ENCODE data around the gene CHST11.
A peak's percentile ranks its signal among the peaks of the same experiment; 100 is the strongest.
"Not testable (repeated sequence)": the region's sequence is repeated elsewhere in the genome, so short reads cannot be mapped to it uniquely, and the experiment has no call there.

The CHST11 gene

GRCh38 chr12:104743202-104743580 is 286.4 kb downstream of the CHST11 start:
- peaks cover 72% of the 10 kb centered on the region for H3K4me1 Mint-ChIP-seq
- H3K36me3 Mint-ChIP-seq (ENCODE audit: low read depth), result no peaks in the 10 kb centered on the region
- H3K27ac Mint-ChIP-seq, result peak overlapping the region; percentile 82
- no peak for DNase-seq
- TF ChIP-seq CTCF (IDR thresholded peaks at IDR 0.05), result no peak
- H3K4me3 Mint-ChIP-seq, result no peak overlapping the region
- H3K27me3 Mint-ChIP-seq (ENCODE audit: low read depth, poor library complexity), result peaks cover 3% of the 10 kb centered on the region
- H3K9me3 Mint-ChIP-seq, result peaks cover 3% of the 10 kb centered on the region

GRCh38 chr12:104743753-104744548 is 287.2 kb downstream of the CHST11 start:
- not testable (repeated sequence) for H3K27ac Mint-ChIP-seq; DNase-seq; H3K27me3 Mint-ChIP-seq (ENCODE audit: low read depth, poor library complexity); H3K4me3 Mint-ChIP-seq; H3K36me3 Mint-ChIP-seq (ENCODE audit: low read depth); H3K9me3 Mint-ChIP-seq
- peaks cover 72% of the 10 kb centered on the region for H3K4me1 Mint-ChIP-seq

- H3K27ac Mint-ChIP-seq, result no peak overlapping the region
- H3K4me3 Mint-ChIP-seq, result no peak overlapping the region
- no peaks in the 10 kb centered on the region for H3K36me3 Mint-ChIP-seq (ENCODE audit: low read depth)
- H3K27me3 Mint-ChIP-seq (ENCODE audit: low read depth, poor library complexity), result peaks cover 3% of the 10 kb centered on the region
- TF ChIP-seq CTCF (IDR thresholded peaks at IDR 0.05), result no peak
- DNase-seq, result no peak
- H3K4me1 Mint-ChIP-seq, result peaks cover 64% of the 10 kb centered on the region
- peaks cover 3% of the 10 kb centered on the region for H3K9me3 Mint-ChIP-seq
These were observed 289.8 kb downstream of the CHST11 start for GRCh38 chr12:104746467-104747088.

- Mint-ChIP-seq H3K4me3 (no peak overlapping the region), H3K27ac (no peak overlapping the region), H3K27me3 (ENCODE audit: low read depth, poor library complexity) (peaks cover 1% of the 10 kb centered on the region), H3K36me3 (ENCODE audit: low read depth) (no peaks in the 10 kb centered on the region), H3K4me1 (peaks cover 63% of the 10 kb centered on the region), H3K9me3 (peaks cover 3% of the 10 kb centered on the region)
- TF ChIP-seq CTCF (IDR thresholded peaks at IDR 0.05), result no peak
- DNase-seq, result no peak
These were observed 290.6 kb downstream of the CHST11 start for GRCh38 chr12:104747330-104747729.

GRCh38 chr12:104747955-104748354 is 291.2 kb downstream of the CHST11 start:
- Mint-ChIP-seq H3K9me3 (peaks cover 3% of the 10 kb centered on the region), H3K36me3 (ENCODE audit: low read depth) (no peaks in the 10 kb centered on the region), H3K4me1 (peaks cover 57% of the 10 kb centered on the region), H3K27me3 (ENCODE audit: low read depth, poor library complexity) (no peaks in the 10 kb centered on the region), H3K4me3 (no peak overlapping the region), H3K27ac (no peak overlapping the region)
- TF ChIP-seq CTCF (IDR thresholded peaks at IDR 0.05), result no peak
- no peak for DNase-seq

GRCh38 chr12:104748356-104748755 is 291.6 kb downstream of the CHST11 start:
- TF ChIP-seq CTCF (IDR thresholded peaks at IDR 0.05), result no peak
- Mint-ChIP-seq H3K27ac (no peak overlapping the region), H3K4me1 (peaks cover 54% of the 10 kb centered on the region), H3K4me3 (no peak overlapping the region), H3K27me3 (ENCODE audit: low read depth, poor library complexity) (no peaks in the 10 kb centered on the region), H3K9me3 (peaks cover 3% of the 10 kb centered on the region), H3K36me3 (ENCODE audit: low read depth) (no peaks in the 10 kb centered on the region)
- no peak for DNase-seq

Data from nephron progenitor cell (in vitro differentiated cells).